HepG2 (cell line): Measurements from ENCODE around the gene FBH1. TPM values are rescaled to one million over a fixed set of nuclear protein-coding genes. Genes with fewer than 3 reads are reported as not detected.

Source experiments
- ATAC-seq: fragments of 200-7000 bp; cut with Tn5 transposase; 3 replicates; pipeline ENCODE4 v1.9.1; 2020; ENCODE audit warnings: mild to moderate bottlenecking, moderate library complexity
- BruUV-seq: library from RNA; stranded (reverse); fragments of 400-500 nt; replicated peaks from 2 replicates; lab custom pipeline; 2021; lab: Mats Ljungman, UMichigan
- CTCF ChIA-PET: fragments of 300-600 bp; formaldehyde crosslinking; extraction: SDS; loops from one replicate; lab custom pipeline; 2021; ENCODE audit warnings: low total read pairs, inconsistent platforms, low intra/inter-chr PET ratio; lab: Yijun Ruan, JAX
- POLR2A ChIA-PET: fragments of 350-600 bp; sonication (Branson Sonifier 250); formaldehyde crosslinking; loops from one replicate; lab custom pipeline; 2020; ENCODE audit warnings: antibody characterized with exemption, inconsistent platforms; lab: Yijun Ruan, JAX
- DNase-seq: peaks from one replicate; pipeline ENCODE4 v3.0.0-alpha.2; 2015; ENCODE audit warnings: low spot score
- FAIRE-seq: peaks from 3 replicates; lab custom pipeline; 2011; peaks lifted over from hg19 to GRCh38; lab: Jason Lieb, UNC
- H2AFZ ChIP-seq: one replicate; pipeline ENCODE4 v1.6.1; 2011; ENCODE audit warnings: low read length, inconsistent platforms
- H3K27ac ChIP-seq: fragments of 300-600 bp; 3 replicates; pipeline ENCODE4 v1.8.0; 2011; ENCODE audit warnings: mixed run types, mild to moderate bottlenecking, mixed read lengths, low read length, inconsistent platforms; ENCODE audit not compliant: insufficient read depth; ENCODE audit errors: extremely low read length
- H3K27me3 ChIP-seq, 2 experiments: fragments of 200-600 bp in 1 of 2; 2 replicates in 1 of 2; 3 replicates in 1 of 2; pipeline versions ENCODE4 v1.6.0 to v1.8.0; 2011; ENCODE audit warnings: low read length in 2 of 2, mild to moderate bottlenecking in 2 of 2, moderate library complexity in 2 of 2, inconsistent platforms in 1 of 2; ENCODE audit not compliant: insufficient read depth in 2 of 2, control insufficient read depth in 1 of 2
- H3K36me3 ChIP-seq, 2 experiments: fragments of 200-600 bp in 1 of 2; replicated peaks in 1 of 2; 2 replicates in 1 of 2; 3 replicates in 1 of 2; pipeline versions ENCODE4 v1.5.1 to v1.8.0; 2011; ENCODE audit warnings: low read length in 2 of 2, inconsistent platforms in 1 of 2; ENCODE audit not compliant: insufficient read depth in 2 of 2, control insufficient read depth in 1 of 2
- H3K4me1 ChIP-seq: 2 replicates; pipeline ENCODE4 v1.5.1; 2012; ENCODE audit warnings: low read length, inconsistent platforms; ENCODE audit not compliant: insufficient read depth
- H3K4me2 ChIP-seq: 2 replicates; pipeline ENCODE4 v1.6.0; 2011; ENCODE audit warnings: low read depth, low read length, inconsistent platforms
- H3K4me3 ChIP-seq, 3 experiments: fragments of 200-600 bp in 1 of 3; sonication (generic), shearing (Covaris generic) in 1 of 3; replicated peaks in 1 of 3; 2 replicates each; pipeline ENCODE4 v1.5.1; 2011 to 2016; ENCODE audit warnings: low read length in 3 of 3, inconsistent platforms in 2 of 3, low read depth in 2 of 3, mild to moderate bottlenecking in 2 of 3, control low read depth in 1 of 3, mixed read lengths in 1 of 3; ENCODE audit not compliant: insufficient read depth in 1 of 3
- H3K79me2 ChIP-seq: one replicate; pipeline ENCODE4 v1.6.1; 2011; ENCODE audit warnings: low read length, inconsistent platforms; ENCODE audit not compliant: insufficient read depth
- H3K9ac ChIP-seq: 2 replicates; pipeline ENCODE4 v1.6.0; 2011; ENCODE audit warnings: mild to moderate bottlenecking, low read depth, low read length, inconsistent platforms; ENCODE audit not compliant: insufficient read depth
- H3K9me3 ChIP-seq: 2 replicates; pipeline ENCODE4 v1.5.1; 2012; ENCODE audit warnings: mild to moderate bottlenecking, low read length
- H4K20me1 ChIP-seq: 2 replicates; pipeline ENCODE4 v1.6.0; 2011; ENCODE audit warnings: inconsistent platforms, mild to moderate bottlenecking, low read length, moderate library complexity; ENCODE audit not compliant: insufficient read depth
- EHMT2 ChIP-seq: fragments of 200-600 bp; sonication (generic); IDR thresholded peaks from 2 replicates; pipeline ENCODE4 v1.7.0; 2017; ENCODE audit warnings: antibody characterized with exemption, low read depth, low read length, borderline replicate concordance
- NR3C1 ChIP-seq: sonication (generic); formaldehyde crosslinking; IDR thresholded peaks from 2 replicates; pipeline ENCODE4 v1.4.0; 2020; ENCODE audit warnings: missing genetic modification reagents
- WGBS: methylation state at CpG from one replicate; pipeline ENCODE4 v1.1.6; 2017; ENCODE audit warnings: low lambda C conversion rate; 5-methylcytosine and 5-hydroxymethylcytosine counted together
- in situ Hi-C: cut with HindIII; loops from 2 replicates; pipeline ENCODE4 v1.10.0; 2017; ENCODE audit warnings: low pct_unique_long_range_greater_than_20kb; ENCODE audit not compliant: extremely low pct_ligation_motif_present
- intact Hi-C: fragments of 100-400 bp; cut with micrococcal nuclease; formaldehyde crosslinking; loops from one replicate; pipeline ENCODE4 v1.10.0; 2022; ENCODE audit not compliant: unreplicated experiment
- polyA plus RNA-seq, 8 experiments: library from polyadenylated mRNA; depleted of rRNA in 3 of 8; stranded (reverse) in 7 of 8; unstranded in 1 of 8; fragments of >200 nt; fragmentation: Illumina TruSeq in 4 of 8; extraction: Trizol in 4 of 8; gene quantifications; 2 replicates each; pipeline versions ENCODE4 v1.2.1 to v1.2.3, GENCODE V29; 2011 to 2016; ENCODE audit warnings: low read depth in 4 of 8, missing spikeins in 1 of 8, mixed read lengths in 1 of 8; ENCODE audit not compliant: insufficient read depth in 1 of 8
- total RNA-seq, 5 experiments: library from RNA; depleted of rRNA; stranded (reverse); fragments of >200 nt; fragmentation: Illumina TruSeq; extraction: Trizol; gene quantifications; 2 replicates each; pipeline ENCODE4 v1.2.3, GENCODE V29; 2016; ENCODE audit warnings: low read depth in 1 of 5
- TF ChIP-seq, protein P1 (sequence below): IDR thresholded peaks from 2 replicates; pipeline ENCODE4 v1.6.1; 2016; ENCODE audit warnings: control low read depth
- TF ChIP-seq, protein P2 (sequence below): sonication (generic); formaldehyde crosslinking; IDR thresholded peaks from 2 replicates; pipeline ENCODE4 v1.4.0; 2020; ENCODE audit warnings: missing genetic modification reagents

The FBH1 gene
- total and polyA plus RNA-seq, 2 of the 13 experiments (the other 11 are each of a cell fraction or from before 2014, with no cell fraction given) = 48.8 to 60.3 TPM

- TF ChIP-seq NR3C1 (CRISPR knock-in tag) = no peak
- TF ChIP-seq, protein P1, sequence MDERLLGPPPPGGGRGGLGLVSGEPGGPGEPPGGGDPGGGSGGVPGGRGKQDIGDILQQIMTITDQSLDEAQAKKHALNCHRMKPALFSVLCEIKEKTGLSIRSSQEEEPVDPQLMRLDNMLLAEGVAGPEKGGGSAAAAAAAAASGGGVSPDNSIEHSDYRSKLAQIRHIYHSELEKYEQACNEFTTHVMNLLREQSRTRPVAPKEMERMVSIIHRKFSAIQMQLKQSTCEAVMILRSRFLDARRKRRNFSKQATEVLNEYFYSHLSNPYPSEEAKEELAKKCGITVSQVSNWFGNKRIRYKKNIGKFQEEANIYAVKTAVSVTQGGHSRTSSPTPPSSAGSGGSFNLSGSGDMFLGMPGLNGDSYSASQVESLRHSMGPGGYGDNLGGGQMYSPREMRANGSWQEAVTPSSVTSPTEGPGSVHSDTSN (CRISPR knock-in tag) = no peak
Observed at GRCh38 chr10:5942001-5942400, 52.0 kb downstream of the FBH1 start (continued).

DNA sequence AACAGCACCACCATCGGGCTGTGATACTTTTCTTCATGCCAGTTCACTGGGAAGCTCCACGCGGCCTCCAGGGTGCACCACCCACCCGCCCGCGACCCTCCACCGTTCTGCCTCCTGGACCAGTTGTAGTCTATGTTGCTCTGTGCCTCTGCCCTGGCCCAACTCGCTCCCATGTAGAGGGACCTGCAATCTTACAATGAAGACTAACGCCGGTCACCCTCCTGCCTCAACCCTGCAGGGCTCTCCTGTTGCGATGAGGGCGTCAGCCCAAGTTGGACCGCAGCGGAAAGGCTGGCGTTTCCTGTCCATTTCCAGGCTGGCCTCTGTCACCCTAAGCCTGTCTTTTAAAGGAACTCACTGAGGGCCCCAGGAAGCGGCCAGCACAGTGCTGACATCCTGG is 52.4 kb downstream of the FBH1 start:
- no peak for TF ChIP-seq EHMT2
- TF ChIP-seq, protein P2, sequence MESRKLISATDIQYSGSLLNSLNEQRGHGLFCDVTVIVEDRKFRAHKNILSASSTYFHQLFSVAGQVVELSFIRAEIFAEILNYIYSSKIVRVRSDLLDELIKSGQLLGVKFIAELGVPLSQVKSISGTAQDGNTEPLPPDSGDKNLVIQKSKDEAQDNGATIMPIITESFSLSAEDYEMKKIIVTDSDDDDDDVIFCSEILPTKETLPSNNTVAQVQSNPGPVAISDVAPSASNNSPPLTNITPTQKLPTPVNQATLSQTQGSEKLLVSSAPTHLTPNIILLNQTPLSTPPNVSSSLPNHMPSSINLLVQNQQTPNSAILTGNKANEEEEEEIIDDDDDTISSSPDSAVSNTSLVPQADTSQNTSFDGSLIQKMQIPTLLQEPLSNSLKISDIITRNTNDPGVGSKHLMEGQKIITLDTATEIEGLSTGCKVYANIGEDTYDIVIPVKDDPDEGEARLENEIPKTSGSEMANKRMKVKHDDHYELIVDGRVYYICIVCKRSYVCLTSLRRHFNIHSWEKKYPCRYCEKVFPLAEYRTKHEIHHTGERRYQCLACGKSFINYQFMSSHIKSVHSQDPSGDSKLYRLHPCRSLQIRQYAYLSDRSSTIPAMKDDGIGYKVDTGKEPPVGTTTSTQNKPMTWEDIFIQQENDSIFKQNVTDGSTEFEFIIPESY (CRISPR knock-in tag) = 0 out of 2 replicates have a peak, but pooled peaks have one; percentile 12
- Histone ChIP-seq H3K79me2 (no peaks in the 10 kb centered on the region), H4K20me1 (no peaks in the 10 kb centered on the region), H3K4me2 (no peak overlapping the region), H3K27me3 (peaks cover 5 to 36% of the 10 kb centered on the region in 2 experiments; a peak in 4 of 5 replicates), H3K27ac (no peak overlapping the region), H3K9me3 (no peaks in the 10 kb centered on the region), H3K4me3 (no peak overlapping the region), H3K4me1 (peaks cover 39% of the 10 kb centered on the region), H3K36me3 (peaks cover 0 to 10% of the 10 kb centered on the region in 2 experiments; a peak in 2 of 5 replicates), H3K9ac (no peak overlapping the region), H2AFZ (no peak overlapping the region)
- peak; percentile 12 for ATAC-seq
- intact Hi-C loops (loop anchor here (10.0 kb wide), 1 partner anchor 142 kb away; the partner anchor contains the start of gene RBM17), in situ Hi-C loops (no loop called here)
- no peak for FAIRE-seq
- BruUV-seq = no TSS peak
- WGBS = 66% methylated on average over 12 of the region's 16 CpGs
- POLR2A ChIA-PET = no interaction called here
- no peak for DNase-seq
- CTCF ChIA-PET = no interaction called here
